CD4-positive, alpha-beta T cell treated with Interleukin-6 at 100 ng/mL for 8 hours (primary cell): Measurements from ENCODE around the gene DEFB108B.
"Not testable (repeated sequence)": the region's sequence is repeated elsewhere in the genome, so short reads cannot be mapped to it uniquely, and the experiment has no call there.

Experiments
- DNase-seq: peaks from one replicate; pipeline ENCODE4 v3.0.0-alpha.2; 2020; ENCODE audit warnings: mixed read lengths, low spot score

The DEFB108B gene

GRCh38 chr11:71813481-71814355, 19.3 kb upstream of the DEFB108B start:
- peak; percentile 81 for DNase-seq

- not testable (repeated sequence) for DNase-seq
These were observed 11.5 kb upstream of the DEFB108B start for GRCh38 chr11:71821539-71821938.

- DNase-seq: not testable (repeated sequence)
These were observed 3.8 kb upstream of the DEFB108B start for GRCh38 chr11:71829247-71829646.

- DNase-seq: not testable (repeated sequence)
These were observed 3.3 kb upstream of the DEFB108B start for GRCh38 chr11:71829686-71830085.

- DNase-seq: not testable (repeated sequence)
These were observed 9.7 kb downstream of the DEFB108B start for GRCh38 chr11:71842720-71843119.

- DNase-seq: not testable (repeated sequence)
These were observed 10.4 kb downstream of the DEFB108B start for GRCh38 chr11:71843355-71843754.

GRCh38 chr11:71843858-71844257, 10.9 kb downstream of the DEFB108B start:
- no peak for DNase-seq

- not testable (repeated sequence) for DNase-seq
These were observed 20.9 kb downstream of the DEFB108B start for GRCh38 chr11:71853895-71854294.

- DNase-seq: not testable (repeated sequence)
These were observed 22.9 kb downstream of the DEFB108B start for GRCh38 chr11:71855880-71856279.

- not testable (repeated sequence) for DNase-seq
These were observed 27.8 kb downstream of the DEFB108B start for GRCh38 chr11:71860835-71861234.

GRCh38 chr11:71863978-71864627, 31.1 kb downstream of the DEFB108B start:
- peak; percentile 5 for DNase-seq

GRCh38 chr11:71867209-71867608, 34.2 kb downstream of the DEFB108B start:
- DNase-seq: not testable (repeated sequence)

- DNase-seq: not testable (repeated sequence)
These were observed 36.9 kb downstream of the DEFB108B start for GRCh38 chr11:71869931-71870330.

- DNase-seq: not testable (repeated sequence)
These were observed 37.7 kb downstream of the DEFB108B start for GRCh38 chr11:71870661-71871060.

GRCh38 chr11:71876262-71876661, 43.3 kb downstream of the DEFB108B start:
- DNase-seq: not testable (repeated sequence)

- not testable (repeated sequence) for DNase-seq
These were observed 45.1 kb downstream of the DEFB108B start, which contains the start of gene DEFB131B for GRCh38 chr11:71878059-71878458. Gene DEFB131B, plus strand, starts transcription at chr11:71878453. Its CDS starts 0 bp downstream, at chr11:71878453.

GRCh38 chr11:71885806-71886205, 52.8 kb downstream of the DEFB108B start:
- not testable (repeated sequence) for DNase-seq
